ENCODE results near the gene ZMIZ1. TPM values are rescaled to one million over a fixed set of nuclear protein-coding genes. Genes with fewer than 3 reads are reported as not detected.

The ZMIZ1 gene
- total RNA-seq, 4 donors from 2014 or later, result 71.9 to 104 (median 79.5) TPM

- 80% methylated on average over 4 of the region's 4 CpGs for WGBS
- H3K27me3 ChIP-seq, result no peaks in the 10 kb centered on the region
- no peak overlapping the region for H3K27ac ChIP-seq
- H3K4me3 ChIP-seq, result no peak overlapping the region
- no peak for TF ChIP-seq POLR2A (IDR thresholded peaks at IDR 0.05)
- TF ChIP-seq EP300 (IDR thresholded peaks at IDR 0.05), result no peak
- no peak for TF ChIP-seq POLR2AphosphoS5 (IDR thresholded peaks at IDR 0.05)
- no peak for TF ChIP-seq CTCF (IDR thresholded peaks at IDR 0.05)
- H3K9me3 ChIP-seq, result no peaks in the 10 kb centered on the region
- DNase-seq (ENCODE audit: low spot score in 2 of 2), result peak; percentile 47 to 71
- no peaks in the 10 kb centered on the region for H3K36me3 ChIP-seq
- H3K4me1 ChIP-seq, result peaks cover 5% of the 10 kb centered on the region
These were observed 40.7 kb upstream of the ZMIZ1 start for GRCh38 chr10:79028056-79028430.

DNA sequence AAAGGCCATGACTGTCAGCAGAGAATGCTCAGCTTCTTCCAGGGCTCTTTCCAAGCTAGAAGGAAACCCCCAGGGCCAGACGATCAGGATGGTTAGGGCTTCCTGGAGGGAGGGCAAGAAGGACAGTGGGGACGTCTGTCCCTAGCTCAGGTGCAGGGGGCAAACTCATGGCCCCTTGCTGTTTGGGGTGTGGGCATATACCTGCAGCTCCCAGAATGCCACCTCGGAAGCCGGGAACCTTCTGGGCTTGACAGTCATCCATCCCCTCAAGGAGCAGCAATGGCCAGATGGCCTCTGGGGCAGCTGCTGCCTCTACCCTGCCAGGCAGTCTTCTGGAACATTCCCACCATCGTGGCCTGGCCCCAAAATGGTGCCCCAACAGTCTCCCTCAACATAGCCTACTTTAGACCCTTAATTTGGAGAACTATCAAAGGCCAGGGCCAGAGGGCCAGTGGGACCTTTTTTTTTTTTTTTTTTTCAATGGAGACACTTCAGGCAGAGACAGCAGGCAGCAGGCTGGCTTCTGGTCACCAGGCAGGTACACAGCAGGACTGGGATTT, 40.2 kb upstream of the ZMIZ1 start:
- Histone ChIP-seq H3K36me3 (no peaks in the 10 kb centered on the region), H3K27ac (no peak overlapping the region), H3K27me3 (no peaks in the 10 kb centered on the region), H3K4me1 (peaks cover 5% of the 10 kb centered on the region), H3K4me3 (no peak overlapping the region), H3K9me3 (no peaks in the 10 kb centered on the region)
- DNase-seq (ENCODE audit: low spot score in 2 of 2), result peak; percentile 46 to 62
- TF ChIP-seq EP300 (IDR thresholded peaks at IDR 0.05), result no peak
- TF ChIP-seq CTCF (IDR thresholded peaks at IDR 0.05), result no peak
- TF ChIP-seq POLR2AphosphoS5 (IDR thresholded peaks at IDR 0.05), result no peak
- no peak for TF ChIP-seq POLR2A (IDR thresholded peaks at IDR 0.05)
- WGBS, result 86% methylated on average over 5 of the region's 5 CpGs

DNA sequence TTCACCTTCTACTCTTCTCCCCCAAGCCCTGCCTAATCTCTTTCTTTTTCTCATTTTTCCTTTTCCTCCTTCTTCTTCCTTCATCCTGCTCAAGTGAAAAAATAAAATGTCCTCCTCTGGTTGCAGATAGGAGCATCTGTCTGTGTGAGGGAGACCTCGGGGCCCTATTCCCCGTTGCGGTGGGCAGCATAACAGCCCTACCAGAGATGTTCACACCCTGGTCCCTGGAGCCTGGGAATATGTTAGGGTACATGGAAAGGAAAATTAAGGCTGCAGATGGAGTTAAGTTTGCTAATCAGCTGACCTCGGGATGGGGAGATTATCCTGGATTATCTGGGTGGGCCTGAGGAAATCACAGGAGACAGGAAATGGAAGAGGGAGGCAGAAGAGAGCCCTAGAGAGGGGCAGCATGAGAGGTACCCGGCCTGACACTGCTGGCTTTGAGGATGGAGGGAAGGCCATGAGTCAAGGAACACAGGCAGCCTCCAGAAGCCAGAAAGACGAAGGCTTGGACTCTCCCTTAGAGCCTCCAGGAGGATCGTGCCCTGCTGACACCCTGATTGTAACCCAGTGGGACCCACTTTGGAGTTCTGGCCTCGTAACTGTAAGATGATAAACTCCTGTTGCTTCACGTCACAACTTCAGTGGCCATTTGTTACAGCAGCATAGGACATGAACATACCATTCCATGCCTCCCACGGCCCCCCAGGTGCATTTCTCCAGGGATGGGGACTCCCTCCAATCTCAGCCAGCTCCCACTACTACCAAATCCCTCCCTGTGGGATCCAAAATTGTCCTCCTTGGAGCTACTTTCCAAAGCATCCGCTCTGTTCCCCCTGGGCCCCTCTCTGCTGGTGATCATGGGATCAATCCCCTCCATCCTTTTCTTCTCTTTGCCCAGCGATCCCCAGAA, 39.0 kb upstream of the ZMIZ1 start:
- Histone ChIP-seq H3K9me3 (no peaks in the 10 kb centered on the region), H3K36me3 (no peaks in the 10 kb centered on the region), H3K27ac (no peak overlapping the region), H3K4me1 (peaks cover 5% of the 10 kb centered on the region), H3K27me3 (no peaks in the 10 kb centered on the region), H3K4me3 (no peak overlapping the region)
- DNase-seq (ENCODE audit: low spot score in 2 of 2), result peak; percentile 38 to 63
- no peak for TF ChIP-seq POLR2A (IDR thresholded peaks at IDR 0.05)
- no peak for TF ChIP-seq POLR2AphosphoS5 (IDR thresholded peaks at IDR 0.05)
- no peak for TF ChIP-seq CTCF (IDR thresholded peaks at IDR 0.05)
- no peak for TF ChIP-seq EP300 (IDR thresholded peaks at IDR 0.05)
- WGBS, result 93% methylated on average over 12 of the region's 12 CpGs

GRCh38 chr10:79030705-79031104, 38.1 kb upstream of the ZMIZ1 start:
- H3K27ac ChIP-seq, result no peak overlapping the region
- peak in 1 of 2 donors; percentile 23 for DNase-seq (ENCODE audit: low spot score in 2 of 2)
- no peaks in the 10 kb centered on the region for H3K9me3 ChIP-seq
- H3K4me3 ChIP-seq, result no peak overlapping the region
- no peaks in the 10 kb centered on the region for H3K27me3 ChIP-seq
- H3K4me1 ChIP-seq, result no peaks in the 10 kb centered on the region
- WGBS, result 73% methylated on average over 1 of the region's 1 CpG
- no peak for TF ChIP-seq CTCF (IDR thresholded peaks at IDR 0.05)
- TF ChIP-seq EP300 (IDR thresholded peaks at IDR 0.05), result no peak
- no peak for TF ChIP-seq POLR2A (IDR thresholded peaks at IDR 0.05)
- no peak for TF ChIP-seq POLR2AphosphoS5 (IDR thresholded peaks at IDR 0.05)
- H3K36me3 ChIP-seq, result no peaks in the 10 kb centered on the region

DNA sequence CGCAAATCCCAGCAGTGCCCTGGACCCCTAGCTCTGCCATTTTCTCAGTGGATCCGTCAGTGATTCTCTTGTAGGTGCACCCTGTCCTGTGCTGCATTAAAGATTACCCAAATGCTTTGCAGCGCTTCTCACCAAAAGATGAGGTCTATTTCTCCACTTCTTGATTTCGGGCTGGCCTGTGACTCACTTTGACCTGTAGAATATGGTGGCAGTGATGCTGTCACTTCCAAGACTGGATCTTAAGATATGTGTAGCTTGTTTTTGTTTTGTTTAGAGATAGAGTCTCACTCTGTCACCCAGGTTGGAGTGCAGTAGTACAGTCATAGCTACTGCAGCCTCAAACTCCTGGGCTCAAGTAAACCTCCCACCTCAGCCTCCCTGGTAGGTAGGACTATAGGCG, 37.0 kb upstream of the ZMIZ1 start:
- H3K36me3 ChIP-seq, result no peaks in the 10 kb centered on the region
- peak in 1 of 2 donors; percentile 4 for DNase-seq (ENCODE audit: low spot score in 2 of 2)
- TF ChIP-seq POLR2A (IDR thresholded peaks at IDR 0.05) (no peak), EP300 (IDR thresholded peaks at IDR 0.05) (no peak), POLR2AphosphoS5 (IDR thresholded peaks at IDR 0.05) (no peak), CTCF (IDR thresholded peaks at IDR 0.05) (no peak)
- 95% methylated on average over 5 of the region's 5 CpGs for WGBS
- no peak overlapping the region for H3K4me3 ChIP-seq
- no peak overlapping the region for H3K27ac ChIP-seq
- H3K27me3 ChIP-seq, result no peaks in the 10 kb centered on the region
- no peaks in the 10 kb centered on the region for H3K4me1 ChIP-seq
- no peaks in the 10 kb centered on the region for H3K9me3 ChIP-seq

All from suprapubic skin (tissue), 4 donors.